Uterus (tissue), 4 donors: ENCODE data around the gene SLC66A1. TPM values are rescaled to one million over a fixed set of nuclear protein-coding genes. Genes with fewer than 3 reads are reported as not detected.

Experiments used
- DNase-seq, 2 donors: peaks; one replicate each; pipeline ENCODE4 v3.0.0-alpha.2; 2019 to 2020
- H3K27ac ChIP-seq, 2 donors: fragments of 200-600 bp; sonication (generic); 1 replicate in 1 of 2; 2 replicates in 1 of 2; pipeline ENCODE4 v1.5.1; 2016 to 2018
- H3K27me3 ChIP-seq, 2 donors: fragments of 200-600 bp; sonication (generic); one replicate each; pipeline ENCODE4 v1.5.1; 2018 to 2019; ENCODE audit warnings: control low read depth in 1 of 2
- H3K36me3 ChIP-seq, 2 donors: fragments of 200-600 bp; sonication (generic); one replicate each; pipeline ENCODE4 v1.5.1; 2019; ENCODE audit warnings: control low read depth in 1 of 2
- H3K4me1 ChIP-seq, 2 donors: fragments of 200-600 bp; sonication (generic); one replicate each; pipeline ENCODE4 v1.5.1; 2018 to 2019; ENCODE audit warnings: control low read depth in 1 of 2
- H3K4me3 ChIP-seq, 2 donors: fragments of 200-600 bp; sonication (generic); 1 replicate in 1 of 2; 2 replicates in 1 of 2; pipeline ENCODE4 v1.5.1; 2018 to 2019; ENCODE audit warnings: mild to moderate bottlenecking in 1 of 2
- H3K9me3 ChIP-seq, 2 donors: fragments of 200-600 bp; sonication (generic); one replicate each; pipeline ENCODE4 v1.5.1; 2019; ENCODE audit warnings: control low read depth in 1 of 2
- POLR2A ChIP-seq, 2 donors: fragments of 450-650 bp; IDR thresholded peaks; one replicate each; pipeline ENCODE4 v1.6.1; 2016; ENCODE audit warnings: antibody characterized with exemption in 2 of 2, mild to moderate bottlenecking in 1 of 2, moderate library complexity in 1 of 2
- intact Hi-C: fragments of 100-400 bp; cut with DNase I; formaldehyde crosslinking; loops from one replicate; pipeline ENCODE4 v1.15.1; 2023; ENCODE audit warnings: low total_unique reads
- total RNA-seq, 4 donors: library from RNA; depleted of rRNA in 3 of 4; stranded (reverse); fragments of >200 nt in 3 of 4; gene quantifications; one replicate each; pipeline versions ENCODE4 v1.1.0 to v1.2.4, GENCODE V29; 2014 to 2023
- TF ChIP-seq, protein P1 (sequence below), 4 experiments: fragments of 200-600 bp in 2 of 4; fragments of 450-650 bp in 2 of 4; sonication (generic) in 2 of 4; IDR thresholded peaks; one replicate each; pipeline ENCODE4 v1.5.1; 2016 to 2019; ENCODE audit warnings: antibody characterized with exemption in 4 of 4, mild to moderate bottlenecking in 2 of 4, moderate library complexity in 1 of 4
- donor health status: DM: yes; HTN: yes; CAD: no.

The SLC66A1 gene
- total RNA-seq, 4 donors from 2014 or later, result 0.88 to 18.1 (median 8.2) TPM

DNA sequence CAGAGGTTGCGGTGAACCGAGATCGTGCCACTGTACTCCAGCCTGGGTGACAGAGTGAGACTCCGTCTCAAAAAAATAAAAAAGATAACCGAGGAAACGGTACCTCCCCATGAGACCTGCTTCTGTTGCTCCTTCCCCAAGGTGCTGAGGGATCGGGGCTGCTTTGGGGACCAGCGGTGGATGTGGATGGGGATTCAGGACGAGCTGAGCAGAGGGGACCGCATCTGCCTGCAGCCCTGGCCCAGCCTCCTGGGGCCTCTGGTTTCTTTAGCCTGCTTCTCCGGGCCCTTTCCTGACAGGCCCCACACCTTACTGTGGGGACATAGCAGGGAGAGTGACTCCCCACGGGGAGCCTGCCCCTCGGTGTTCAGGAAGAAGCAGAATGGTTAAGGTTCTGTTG, 17.1 kb downstream of the SLC66A1 start:
- no peaks in the 10 kb centered on the region for H3K9me3 ChIP-seq
- no peak for TF ChIP-seq POLR2A (IDR thresholded peaks at IDR 0.05)
- TF ChIP-seq, protein P1, sequence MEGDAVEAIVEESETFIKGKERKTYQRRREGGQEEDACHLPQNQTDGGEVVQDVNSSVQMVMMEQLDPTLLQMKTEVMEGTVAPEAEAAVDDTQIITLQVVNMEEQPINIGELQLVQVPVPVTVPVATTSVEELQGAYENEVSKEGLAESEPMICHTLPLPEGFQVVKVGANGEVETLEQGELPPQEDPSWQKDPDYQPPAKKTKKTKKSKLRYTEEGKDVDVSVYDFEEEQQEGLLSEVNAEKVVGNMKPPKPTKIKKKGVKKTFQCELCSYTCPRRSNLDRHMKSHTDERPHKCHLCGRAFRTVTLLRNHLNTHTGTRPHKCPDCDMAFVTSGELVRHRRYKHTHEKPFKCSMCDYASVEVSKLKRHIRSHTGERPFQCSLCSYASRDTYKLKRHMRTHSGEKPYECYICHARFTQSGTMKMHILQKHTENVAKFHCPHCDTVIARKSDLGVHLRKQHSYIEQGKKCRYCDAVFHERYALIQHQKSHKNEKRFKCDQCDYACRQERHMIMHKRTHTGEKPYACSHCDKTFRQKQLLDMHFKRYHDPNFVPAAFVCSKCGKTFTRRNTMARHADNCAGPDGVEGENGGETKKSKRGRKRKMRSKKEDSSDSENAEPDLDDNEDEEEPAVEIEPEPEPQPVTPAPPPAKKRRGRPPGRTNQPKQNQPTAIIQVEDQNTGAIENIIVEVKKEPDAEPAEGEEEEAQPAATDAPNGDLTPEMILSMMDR (IDR thresholded peaks at IDR 0.05), result no peak
- no peaks in the 10 kb centered on the region for H3K4me1 ChIP-seq
- intact Hi-C loops, result no loop called here
- H3K27me3 ChIP-seq, result no peaks in the 10 kb centered on the region
- no peaks in the 10 kb centered on the region for H3K36me3 ChIP-seq
- H3K27ac ChIP-seq, result no peak overlapping the region
- H3K4me3 ChIP-seq, result no peak overlapping the region
- DNase-seq, result no peak

GRCh38 chr1:19329611-19330010, 17.5 kb downstream of the SLC66A1 start:
- Histone ChIP-seq H3K27ac (no peak overlapping the region), H3K9me3 (no peaks in the 10 kb centered on the region), H3K4me1 (no peaks in the 10 kb centered on the region), H3K27me3 (no peaks in the 10 kb centered on the region), H3K4me3 (no peak overlapping the region), H3K36me3 (no peaks in the 10 kb centered on the region)
- intact Hi-C loops, result no loop called here
- DNase-seq, result no peak
- TF ChIP-seq, protein P1 (IDR thresholded peaks at IDR 0.05), result no peak
- no peak for TF ChIP-seq POLR2A (IDR thresholded peaks at IDR 0.05)

DNA sequence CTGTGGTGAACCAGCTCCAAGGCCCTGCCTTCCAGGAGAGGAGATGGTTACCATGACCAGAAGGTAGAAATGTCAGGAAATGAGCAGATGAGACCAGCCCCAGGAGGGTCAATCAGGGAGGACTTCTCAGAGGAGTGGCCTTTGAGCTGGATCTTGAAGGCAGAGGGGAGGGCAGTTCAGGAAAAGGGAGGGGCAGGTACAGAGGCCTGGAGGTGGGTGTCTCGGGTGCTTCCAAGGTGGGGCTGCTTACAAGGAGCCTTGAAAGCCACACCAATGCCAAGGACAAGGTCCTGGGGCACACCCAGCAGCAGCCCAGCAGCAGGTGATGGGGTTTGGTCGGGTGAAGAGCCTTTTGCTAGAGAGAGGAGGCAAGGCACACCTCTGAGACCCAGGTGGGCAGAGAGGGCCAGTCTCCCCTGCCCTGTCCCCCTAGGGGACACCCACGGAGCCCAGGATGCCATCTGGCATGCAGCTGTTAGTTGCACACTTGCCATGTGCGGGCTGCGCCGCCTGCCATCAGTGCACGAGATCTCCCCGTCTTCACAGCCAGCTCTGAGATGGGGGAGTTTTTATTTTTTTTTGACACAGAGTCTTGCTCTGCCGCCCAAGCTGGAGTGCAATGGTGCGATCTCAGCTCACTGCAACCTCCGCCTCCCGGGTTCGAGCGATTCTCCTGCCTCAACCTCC, 18.5 kb downstream of the SLC66A1 start:
- Histone ChIP-seq H3K4me3 (no peak overlapping the region), H3K36me3 (no peaks in the 10 kb centered on the region), H3K9me3 (no peaks in the 10 kb centered on the region), H3K27me3 (no peaks in the 10 kb centered on the region), H3K27ac (no peak overlapping the region), H3K4me1 (no peaks in the 10 kb centered on the region)
- intact Hi-C loops, result no loop called here
- no peak for DNase-seq
- no peak for TF ChIP-seq POLR2A (IDR thresholded peaks at IDR 0.05)
- TF ChIP-seq, protein P1 (IDR thresholded peaks at IDR 0.05), result no peak

DNA sequence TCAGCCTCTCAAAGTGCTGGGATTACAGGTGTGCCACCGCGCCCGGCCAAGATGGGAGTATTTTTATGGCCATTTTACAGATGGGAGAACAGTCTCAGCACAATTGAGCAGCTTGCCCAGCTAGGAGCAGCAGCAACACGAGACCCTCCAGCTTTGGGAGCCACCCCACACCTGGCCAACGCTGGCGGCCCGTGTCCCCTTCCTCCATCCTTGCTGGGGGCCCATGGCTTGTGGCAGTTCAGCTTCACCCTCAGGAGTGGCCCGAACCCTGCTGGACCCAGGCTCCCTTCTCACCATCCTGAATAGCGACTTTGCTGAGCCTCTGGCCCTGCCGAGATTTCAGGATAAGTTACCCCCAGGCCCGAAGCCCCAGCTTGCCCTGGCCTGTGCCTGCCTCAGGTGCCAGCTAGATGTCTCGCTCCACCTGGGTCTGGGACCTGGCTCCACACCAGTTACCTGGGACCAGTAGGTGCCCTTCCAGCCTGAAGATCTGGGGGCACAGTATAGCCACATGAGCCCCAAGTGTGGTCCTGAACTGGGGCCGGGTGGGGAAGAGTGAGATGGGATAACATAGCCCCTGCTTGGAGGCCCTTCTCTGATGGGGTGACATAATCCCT, 19.2 kb downstream of the SLC66A1 start:
- no peak overlapping the region for H3K27ac ChIP-seq
- no peaks in the 10 kb centered on the region for H3K4me1 ChIP-seq
- TF ChIP-seq POLR2A (IDR thresholded peaks at IDR 0.05), result no peak
- TF ChIP-seq, protein P1 (IDR thresholded peaks at IDR 0.05), result no peak
- H3K4me3 ChIP-seq, result no peak overlapping the region
- DNase-seq, result no peak
- H3K9me3 ChIP-seq, result no peaks in the 10 kb centered on the region
- H3K27me3 ChIP-seq, result no peaks in the 10 kb centered on the region
- intact Hi-C loops, result no loop called here
- H3K36me3 ChIP-seq, result no peaks in the 10 kb centered on the region

- Histone ChIP-seq H3K27me3 (no peaks in the 10 kb centered on the region), H3K36me3 (no peaks in the 10 kb centered on the region), H3K4me3 (no peak overlapping the region), H3K4me1 (no peaks in the 10 kb centered on the region), H3K27ac (no peak overlapping the region), H3K9me3 (no peaks in the 10 kb centered on the region)
- TF ChIP-seq, protein P1 (IDR thresholded peaks at IDR 0.05), result no peak
- TF ChIP-seq POLR2A (IDR thresholded peaks at IDR 0.05), result no peak
- DNase-seq, result no peak
- intact Hi-C loops, result no loop called here
Observed at GRCh38 chr1:19332832-19333231, 20.7 kb downstream of the SLC66A1 start.
